Heart right ventricle (tissue), 16 donors: ENCODE results near the gene CCDC102B. TPM values are rescaled to one million over a fixed set of nuclear protein-coding genes. Genes with fewer than 3 reads are reported as not detected.

Experiments
- ATAC-seq, 8 donors: fragments of 200-7000 bp; cut with Tn5 transposase; one replicate each; pipeline ENCODE4 v1.9.1; 2020; ENCODE audit warnings: mild to moderate bottlenecking in 8 of 8, moderate library complexity in 8 of 8, moderate number of reproducible peaks in 1 of 8
- DNase-seq, 2 donors: peaks; one replicate each; pipeline ENCODE4 v3.0.0-alpha.2; 2020
- H3K27ac ChIP-seq, 10 donors: fragments of 200-600 bp; sonication (generic) in 2 of 10; one replicate each; pipeline versions ENCODE4 v1.5.0 to v1.8.0; 2020 to 2022; ENCODE audit warnings: mild to moderate bottlenecking in 3 of 10
- H3K27me3 ChIP-seq, 7 donors: fragments of 200-600 bp; one replicate each; pipeline ENCODE4 v1.8.0; 2021 to 2022; ENCODE audit warnings: mild to moderate bottlenecking in 2 of 7
- H3K36me3 ChIP-seq, 9 donors: fragments of 200-600 bp; sonication (generic) in 1 of 9; one replicate each; pipeline versions ENCODE4 v1.5.0 to v1.8.0; 2020 to 2022; ENCODE audit warnings: mild to moderate bottlenecking in 2 of 9
- H3K4me1 ChIP-seq, 9 donors: fragments of 200-600 bp; sonication (generic) in 1 of 9; one replicate each; pipeline versions ENCODE4 v1.5.0 to v1.8.0; 2020 to 2022; ENCODE audit warnings: mild to moderate bottlenecking in 4 of 9
- H3K4me3 ChIP-seq, 10 donors: fragments of 200-600 bp; sonication (generic) in 2 of 10; one replicate each; pipeline versions ENCODE4 v1.5.0 to v1.8.0; 2020 to 2022; ENCODE audit warnings: mild to moderate bottlenecking in 7 of 10, moderate library complexity in 2 of 10
- H3K9me3 ChIP-seq, 11 donors: fragments of 200-600 bp in 10 of 11; sonication (generic) in 2 of 11; one replicate each; pipeline versions ENCODE4 v1.5.0 to v1.8.0; 2013 to 2022; ENCODE audit warnings: mild to moderate bottlenecking in 2 of 11, control low read depth in 1 of 11, moderate library complexity in 1 of 11
- WGBS, 2 donors: extraction: QIAGEN DNeasy Blood & Tissue Kit; methylation state at CpG; one replicate each; pipeline ENCODE4 v1.1.7; 2013; ENCODE audit warnings: inconsistent platforms in 1 of 2; 5-methylcytosine and 5-hydroxymethylcytosine counted together
- intact Hi-C, 10 donors: fragments of 100-400 bp; cut with DNase I; formaldehyde crosslinking; loops; one replicate each; pipeline versions ENCODE4 v1.11.1 to v1.14.2; 2022
- polyA plus RNA-seq, 2 donors: library from polyadenylated mRNA; stranded (reverse); fragments of 200-250 nt; gene quantifications; one replicate each; pipeline ENCODE4 v1.2.3, GENCODE V29; 2013
- total RNA-seq, 10 donors: library from RNA; stranded (reverse); fragmentation: NEBNext Ultra II Directional in 3 of 10; extraction: Animal tissue kit (Norgen Biotek cat#: 25700) in 3 of 10; gene quantifications; one replicate each; pipeline versions ENCODE4 v1.2.1 to v1.2.4, GENCODE V29; 2021 to 2023
- TF ChIP-seq, protein P1 (sequence below), 9 donors: fragments of 200-600 bp; sonication (generic) in 2 of 9; IDR thresholded peaks; one replicate each; pipeline versions ENCODE4 v1.5.0 to v1.8.0; 2021 to 2022; ENCODE audit warnings: antibody characterized with exemption in 9 of 9, mild to moderate bottlenecking in 5 of 9, moderate library complexity in 1 of 9
- donor health status: Arrhythmogenic right ventricular cardiomyopathy.
- donor health status: ischemic (EF 13 %, LVEDD 7.1; RV severe dilation, severe dysfunction).
- donor health status: healthy with polysubstance abuse.
- donor health status: DM: no; HTN: yes; CAD: no.
- donor health status: DM: no; HTN: no; CAD: no.
- donor health status: ischemic (EF 25% LVEDD 6.9; RV normal size, moderate dysfunction).
- donor health status: ischemic (EF 25% LVEDD 5.7; RV mildly dilated, moderate dysfunction).
- donor health status: healthy.
- donor health status: DM: yes; HTN: yes; CAD: no.
- donor health status: Ischemic cardiomyopathy.
- donor health status: ischemic (EF 35%, LVEDD 5.7; RV mildly dilated, moderate dysfunction).
- donor health status: nonischemic (EF 11% LVEDD 7.7; RV severe dilation, severe dysfunction).
- donor health status: DM: yes; HTN: yes; CAD: no.
- donor health status: PGD.
- donor health status: ischemic (EF 29% LVEDD 5.4; RV normal size, mild dysfunction).
- donor health status: nonischemic (EF 23%, LVEDD 6.1; RV moderate dilation, normal function).

Gene CCDC102B
- total and polyA plus RNA-seq, 12 donors, result 2.8 to 7.3 (median 5.8) TPM

- no peak overlapping the region for H3K4me3 ChIP-seq
- 82 to 94% methylated on average over 2 of the region's 2 CpGs for WGBS, 2 donors
- no peak for ATAC-seq
- peaks cover 0 to 24% (median 5%) of the 10 kb centered on the region in 11 donors for H3K9me3 ChIP-seq
- intact Hi-C loops, result no loop called here
- no peak for DNase-seq
- H3K4me1 ChIP-seq, result no peaks in the 10 kb centered on the region
- H3K36me3 ChIP-seq, result no peaks in the 10 kb centered on the region
- no peaks in the 10 kb centered on the region for H3K27me3 ChIP-seq
- H3K27ac ChIP-seq, result no peak overlapping the region
- TF ChIP-seq, protein P1, sequence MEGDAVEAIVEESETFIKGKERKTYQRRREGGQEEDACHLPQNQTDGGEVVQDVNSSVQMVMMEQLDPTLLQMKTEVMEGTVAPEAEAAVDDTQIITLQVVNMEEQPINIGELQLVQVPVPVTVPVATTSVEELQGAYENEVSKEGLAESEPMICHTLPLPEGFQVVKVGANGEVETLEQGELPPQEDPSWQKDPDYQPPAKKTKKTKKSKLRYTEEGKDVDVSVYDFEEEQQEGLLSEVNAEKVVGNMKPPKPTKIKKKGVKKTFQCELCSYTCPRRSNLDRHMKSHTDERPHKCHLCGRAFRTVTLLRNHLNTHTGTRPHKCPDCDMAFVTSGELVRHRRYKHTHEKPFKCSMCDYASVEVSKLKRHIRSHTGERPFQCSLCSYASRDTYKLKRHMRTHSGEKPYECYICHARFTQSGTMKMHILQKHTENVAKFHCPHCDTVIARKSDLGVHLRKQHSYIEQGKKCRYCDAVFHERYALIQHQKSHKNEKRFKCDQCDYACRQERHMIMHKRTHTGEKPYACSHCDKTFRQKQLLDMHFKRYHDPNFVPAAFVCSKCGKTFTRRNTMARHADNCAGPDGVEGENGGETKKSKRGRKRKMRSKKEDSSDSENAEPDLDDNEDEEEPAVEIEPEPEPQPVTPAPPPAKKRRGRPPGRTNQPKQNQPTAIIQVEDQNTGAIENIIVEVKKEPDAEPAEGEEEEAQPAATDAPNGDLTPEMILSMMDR (IDR thresholded peaks at IDR 0.05), result no peak
Observed at GRCh38 chr18:68985172-68985820, 187.4 kb downstream of the CCDC102B start.

DNA sequence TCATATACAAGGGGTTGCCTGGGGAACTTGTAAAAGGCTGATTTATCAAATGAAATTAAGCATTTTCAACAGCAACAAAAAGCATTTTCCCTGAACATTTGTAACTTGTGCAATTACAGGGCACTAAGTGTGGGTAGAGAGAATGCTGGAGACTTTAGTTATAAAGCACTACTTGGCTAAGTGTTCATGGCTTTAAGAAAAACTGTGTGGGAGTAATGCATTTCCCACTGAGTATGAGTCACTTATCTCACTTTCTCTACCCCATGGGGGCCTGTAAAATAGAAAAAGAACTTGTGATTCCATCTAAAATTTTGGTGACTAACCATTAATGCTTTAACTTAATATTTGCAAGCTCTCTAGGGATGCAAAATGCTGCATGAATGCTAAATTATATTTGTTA is 193.4 kb downstream of the CCDC102B start:
- TF ChIP-seq, protein P1 (IDR thresholded peaks at IDR 0.05), result no peak
- intact Hi-C loops, result no loop called here
- no peak overlapping the region for H3K4me3 ChIP-seq
- no peak overlapping the region for H3K27ac ChIP-seq
- no peak for DNase-seq
- no peaks in the 10 kb centered on the region for H3K4me1 ChIP-seq
- H3K36me3 ChIP-seq, result no peaks in the 10 kb centered on the region
- H3K27me3 ChIP-seq, result no peaks in the 10 kb centered on the region
- H3K9me3 ChIP-seq, result peaks cover 0 to 18% (median 5%) of the 10 kb centered on the region in 11 donors
- ATAC-seq, result no peak

GRCh38 chr18:68992719-68993482 is 195.0 kb downstream of the CCDC102B start:
- intact Hi-C loops, result no loop called here
- H3K9me3 ChIP-seq, result peaks cover 0 to 8% (median 0%) of the 10 kb centered on the region in 11 donors
- no peak overlapping the region for H3K4me3 ChIP-seq
- H3K27me3 ChIP-seq, result no peaks in the 10 kb centered on the region
- ATAC-seq (no peak), DNase-seq (no peak)
- H3K27ac ChIP-seq, result no peak overlapping the region
- TF ChIP-seq, protein P1 (IDR thresholded peaks at IDR 0.05), result no peak
- WGBS, 2 donors, result 73 to 74% methylated on average over 12 of the region's 12 CpGs
- H3K4me1 ChIP-seq, result no peaks in the 10 kb centered on the region
- H3K36me3 ChIP-seq, result no peaks in the 10 kb centered on the region

DNA sequence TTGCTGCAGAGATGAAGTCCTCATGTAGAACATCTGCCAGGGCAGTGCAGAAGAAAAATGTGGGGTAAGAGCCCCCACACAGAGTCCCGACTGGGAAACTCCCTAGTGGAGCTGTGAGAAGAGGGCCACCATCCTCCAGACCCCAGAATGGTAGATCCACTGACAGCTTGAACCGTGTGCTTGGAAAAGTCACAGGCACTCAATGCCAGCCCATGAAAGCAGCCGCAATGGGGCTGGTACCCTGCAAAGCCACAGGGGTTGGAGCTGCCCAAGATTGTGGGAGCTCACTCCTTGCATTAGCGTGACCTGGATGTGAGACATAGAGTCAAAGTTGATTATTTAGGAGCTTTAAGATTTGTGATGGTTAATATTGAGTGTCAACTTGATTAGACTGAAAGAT is 197.8 kb downstream of the CCDC102B start:
- intact Hi-C loops, result no loop called here
- H3K27me3 ChIP-seq, result no peaks in the 10 kb centered on the region
- ATAC-seq (no peak), DNase-seq (no peak)
- peaks cover 0 to 3% (median 0%) of the 10 kb centered on the region in 11 donors for H3K9me3 ChIP-seq
- no peaks in the 10 kb centered on the region for H3K4me1 ChIP-seq
- no peak overlapping the region for H3K4me3 ChIP-seq
- no peak overlapping the region for H3K27ac ChIP-seq
- 65 to 73% methylated on average over 4 of the region's 4 CpGs for WGBS, 2 donors
- TF ChIP-seq, protein P1 (IDR thresholded peaks at IDR 0.05), result no peak
- H3K36me3 ChIP-seq, result no peaks in the 10 kb centered on the region
